ENCODE data around the gene IL1RN.

DNA sequence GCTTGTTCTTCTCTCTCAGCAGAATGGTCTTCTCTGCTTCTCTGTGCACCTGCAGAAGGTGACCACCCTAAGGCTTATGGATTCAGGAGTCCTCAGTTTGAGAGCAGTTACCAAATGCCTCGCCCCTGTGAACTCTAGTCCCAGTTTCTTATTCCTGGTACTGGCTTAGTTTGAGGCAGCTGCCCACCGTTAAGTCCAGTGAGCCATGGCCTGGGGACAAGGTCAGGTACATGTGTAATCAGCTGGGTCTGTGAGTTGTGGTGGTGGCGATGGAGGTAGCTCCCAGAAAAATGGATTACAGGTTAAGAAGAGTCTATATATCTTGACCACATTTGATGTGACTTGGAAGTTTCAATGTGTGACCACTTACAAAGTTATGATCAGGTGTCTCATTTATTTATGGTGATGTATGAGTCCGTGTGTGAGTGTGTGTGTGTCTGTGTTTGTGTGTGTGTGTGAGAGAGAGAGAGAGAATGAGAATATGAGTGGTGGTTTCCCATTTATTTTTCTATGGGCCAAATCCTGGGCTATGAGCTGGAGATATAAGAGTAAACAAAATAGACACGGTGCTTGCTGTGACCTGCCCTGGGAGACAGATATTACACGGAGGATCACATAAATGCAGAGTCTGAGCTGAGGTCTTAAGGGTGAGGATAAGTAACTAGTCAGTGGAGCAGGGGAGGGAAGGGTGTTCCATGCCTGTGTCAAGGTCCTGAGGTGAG is 13.0 kb upstream of the IL1RN start:
- no peak for TF ChIP-seq POLR2A (IDR thresholded peaks at IDR 0.05)
- TF ChIP-seq, protein P1, sequence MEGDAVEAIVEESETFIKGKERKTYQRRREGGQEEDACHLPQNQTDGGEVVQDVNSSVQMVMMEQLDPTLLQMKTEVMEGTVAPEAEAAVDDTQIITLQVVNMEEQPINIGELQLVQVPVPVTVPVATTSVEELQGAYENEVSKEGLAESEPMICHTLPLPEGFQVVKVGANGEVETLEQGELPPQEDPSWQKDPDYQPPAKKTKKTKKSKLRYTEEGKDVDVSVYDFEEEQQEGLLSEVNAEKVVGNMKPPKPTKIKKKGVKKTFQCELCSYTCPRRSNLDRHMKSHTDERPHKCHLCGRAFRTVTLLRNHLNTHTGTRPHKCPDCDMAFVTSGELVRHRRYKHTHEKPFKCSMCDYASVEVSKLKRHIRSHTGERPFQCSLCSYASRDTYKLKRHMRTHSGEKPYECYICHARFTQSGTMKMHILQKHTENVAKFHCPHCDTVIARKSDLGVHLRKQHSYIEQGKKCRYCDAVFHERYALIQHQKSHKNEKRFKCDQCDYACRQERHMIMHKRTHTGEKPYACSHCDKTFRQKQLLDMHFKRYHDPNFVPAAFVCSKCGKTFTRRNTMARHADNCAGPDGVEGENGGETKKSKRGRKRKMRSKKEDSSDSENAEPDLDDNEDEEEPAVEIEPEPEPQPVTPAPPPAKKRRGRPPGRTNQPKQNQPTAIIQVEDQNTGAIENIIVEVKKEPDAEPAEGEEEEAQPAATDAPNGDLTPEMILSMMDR (IDR thresholded peaks at IDR 0.05) = no peak

Measured in testis (tissue), 2 donors.